A673 (cell line): ENCODE measurements around the gene KDELR3. TPM values are rescaled to one million over a fixed set of nuclear protein-coding genes. Genes with fewer than 3 reads are reported as not detected.

Experiments
- BruUV-seq: library from RNA; stranded (reverse); fragments of 400-500 nt; replicated peaks from 2 replicates; lab custom pipeline; 2021; lab: Mats Ljungman, UMichigan
- CTCF ChIA-PET: fragments of 300-600 bp; sonication (Branson Sonifier 250); formaldehyde crosslinking; loops from one replicate; lab custom pipeline; 2022; ENCODE audit warnings: antibody characterized with exemption; lab: Charles Lee
- POLR2A ChIA-PET: fragments of 300-600 bp; sonication (Branson Sonifier 250); formaldehyde crosslinking; loops from one replicate; lab custom pipeline; 2022; ENCODE audit warnings: antibody characterized with exemption; ENCODE audit not compliant: low non-redundant PET; lab: Charles Lee
- DNase-seq: peaks from one replicate; pipeline ENCODE4 v3.0.0-alpha.2; 2015; ENCODE audit warnings: low spot score
- H3K27ac ChIP-seq: fragments of 200-600 bp; sonication (generic); 2 replicates; pipeline ENCODE4 v1.5.1; 2016; ENCODE audit warnings: mixed run types, low read depth, mild to moderate bottlenecking, mixed read lengths, antibody characterized with exemption, low read length; ENCODE audit not compliant: poor library complexity, severe bottlenecking
- H3K27me3 ChIP-seq: fragments of 200-600 bp; sonication (generic); replicated peaks from 2 replicates; pipeline ENCODE4 v1.6.1; 2017; ENCODE audit warnings: mixed run types, low read depth, mild to moderate bottlenecking, mixed read lengths, antibody characterized with exemption, low read length; ENCODE audit not compliant: insufficient read depth, poor library complexity
- H3K36me3 ChIP-seq: fragments of 200-600 bp; sonication (generic); 2 replicates; pipeline ENCODE4 v1.6.1; 2016; ENCODE audit warnings: mixed run types, mild to moderate bottlenecking, mixed read lengths, antibody characterized with exemption, low read length; ENCODE audit not compliant: insufficient read depth, poor library complexity, severe bottlenecking
- H3K4me1 ChIP-seq: fragments of 200-600 bp; sonication (generic); 2 replicates; pipeline ENCODE4 v1.6.1; 2017; ENCODE audit warnings: mixed run types, mild to moderate bottlenecking, mixed read lengths, antibody characterized with exemption, low read length; ENCODE audit not compliant: insufficient read depth, poor library complexity, severe bottlenecking
- H3K4me3 ChIP-seq: fragments of 200-600 bp; sonication (generic); 2 replicates; pipeline ENCODE4 v1.5.1; 2016; ENCODE audit warnings: low read depth, mixed run types, mild to moderate bottlenecking, mixed read lengths, low read length; ENCODE audit not compliant: poor library complexity, severe bottlenecking
- H3K9me3 ChIP-seq: fragments of 200-600 bp; sonication (generic); 2 replicates; pipeline ENCODE4 v1.6.1; 2016; ENCODE audit warnings: mixed run types, low read depth, mild to moderate bottlenecking, mixed read lengths, antibody characterized with exemption, low read length; ENCODE audit not compliant: poor library complexity, severe bottlenecking
- CTCF ChIP-seq: fragments of 300-800, 200-600 bp; sonication (generic); conservative IDR thresholded peaks from 2 replicates; pipeline ENCODE4 v1.5.1; 2017; ENCODE audit warnings: low read depth, mild to moderate bottlenecking, antibody characterized with exemption, low read length, moderate library complexity, mixed read lengths
- EZH2 ChIP-seq: fragments of 200-600 bp; sonication (generic); IDR thresholded peaks from 2 replicates; pipeline ENCODE4 v1.6.1; 2017; ENCODE audit warnings: borderline replicate concordance, low read depth, mild to moderate bottlenecking, mixed read lengths, antibody characterized with exemption, low read length; ENCODE audit not compliant: poor library complexity, severe bottlenecking
- intact Hi-C: fragments of 100-400 bp; cut with micrococcal nuclease; formaldehyde crosslinking; loops from one replicate; pipeline ENCODE4 v1.10.0; 2022; ENCODE audit not compliant: unreplicated experiment
- total RNA-seq: library from RNA; stranded (reverse); gene quantifications from 2 replicates; pipeline ENCODE4 v1.2.3, GENCODE V29; 2021

KDELR3 gene
- total RNA-seq, 1 experiment from 2014 or later, result 4.0 TPM

GRCh38 chr22:38456272-38456835 is 11.5 kb upstream of the KDELR3 start:
- CTCF ChIA-PET, result no interaction called here
- no TSS peak for BruUV-seq
- no peak for DNase-seq
- intact Hi-C loops, result no loop called here
- TF ChIP-seq EZH2 (no peak), CTCF (no peak)
- Histone ChIP-seq H3K4me3 (peak overlapping the region; percentile 58), H3K27me3 (peaks cover 8% of the 10 kb centered on the region), H3K27ac (no peak overlapping the region), H3K4me1 (peaks cover 15% of the 10 kb centered on the region), H3K9me3 (no peaks in the 10 kb centered on the region), H3K36me3 (no peaks in the 10 kb centered on the region)
- POLR2A ChIA-PET, result no interaction called here

GRCh38 chr22:38456841-38457699 is 10.8 kb upstream of the KDELR3 start:
- POLR2A ChIA-PET, result interaction anchor here (0.6 kb wide), 1 partner anchor 18 kb away, joined by 5 read pairs; no protein-coding TSS in a partner anchor
- Histone ChIP-seq H3K4me3 (no peak overlapping the region), H3K9me3 (no peaks in the 10 kb centered on the region), H3K36me3 (no peaks in the 10 kb centered on the region), H3K27ac (no peak overlapping the region), H3K27me3 (peaks cover 8% of the 10 kb centered on the region), H3K4me1 (peaks cover 19% of the 10 kb centered on the region)
- BruUV-seq, result no TSS peak
- intact Hi-C loops, result no loop called here
- no peak for DNase-seq
- CTCF ChIA-PET, result interaction anchor here (0.6 kb wide), 1 partner anchor 761 kb away, joined by 4 read pairs; no protein-coding TSS in a partner anchor
- TF ChIP-seq EZH2, result no peak
- TF ChIP-seq CTCF, result no peak

GRCh38 chr22:38460426-38460840 is 7.5 kb upstream of the KDELR3 start:
- Histone ChIP-seq H3K4me1 (peaks cover 15% of the 10 kb centered on the region), H3K9me3 (no peaks in the 10 kb centered on the region), H3K4me3 (no peak overlapping the region), H3K27me3 (no peaks in the 10 kb centered on the region), H3K36me3 (no peaks in the 10 kb centered on the region), H3K27ac (no peak overlapping the region)
- ChIA-PET CTCF (interaction anchor here (0.7 to 0.8 kb wide), 2 partner anchors 228 to 1897 kb away, joined by 3 read pairs; no protein-coding TSS in a partner anchor), POLR2A (no interaction called here)
- no TSS peak for BruUV-seq
- DNase-seq, result no peak
- intact Hi-C loops, result no loop called here
- TF ChIP-seq CTCF (no peak), EZH2 (no peak)
